ENCODE measurements around the gene SLC43A1. TPM values are rescaled to one million over a fixed set of nuclear protein-coding genes. Genes with fewer than 3 reads are reported as not detected.
A peak's percentile ranks its signal among the peaks of the same experiment; 100 is the strongest.

The SLC43A1 gene
- total RNA-seq, 4 donors from 2014 or later = 7.4 to 35.1 (median 15.8) TPM

DNA sequence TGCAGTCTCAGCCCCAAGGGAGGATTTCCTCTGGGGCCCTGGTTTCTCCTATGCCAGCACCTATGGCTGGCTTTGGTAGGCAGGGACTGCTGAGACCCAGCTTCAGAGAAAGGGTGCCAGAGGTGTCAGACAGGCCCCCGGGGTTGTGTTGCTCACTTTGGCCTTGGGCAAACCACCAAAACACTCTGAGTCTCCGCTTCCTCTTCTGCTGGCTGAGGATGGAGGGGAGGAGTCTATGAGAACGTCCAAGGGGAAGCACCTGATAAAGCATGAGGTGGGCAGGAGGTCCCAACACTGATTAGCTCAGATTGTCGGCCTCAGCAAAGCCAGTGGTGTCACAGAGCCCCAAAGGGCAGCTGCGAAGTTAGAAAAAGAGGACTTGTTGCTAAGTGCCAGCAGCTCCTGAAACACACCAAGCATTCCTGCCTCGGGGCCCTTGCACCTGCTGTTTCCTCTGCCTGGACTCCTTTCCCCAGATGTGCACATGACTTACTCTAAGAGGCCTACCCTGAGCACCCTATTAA lies 32.4 kb upstream of the SLC43A1 start:
- Histone ChIP-seq H3K27ac (peak overlapping the region; percentile 89 to 96 (median 92)), H3K4me3 (no peak overlapping the region), H3K36me3 (peaks cover 0 to 36% of the 10 kb centered on the region in 2 donors), H3K27me3 (no peaks in the 10 kb centered on the region), H3K4me1 (peaks cover 16 to 17% of the 10 kb centered on the region in 2 donors), H3K9me3 (no peaks in the 10 kb centered on the region)
- in situ Hi-C loops (cut with MboI; ENCODE audit: low sequenced_read_pairs in 4 of 4) (no loop called here), intact Hi-C loops (cut with DNase I; ENCODE audit: low total_unique reads) (no loop called here)
- no peak for TF ChIP-seq POLR2A (IDR thresholded peaks at IDR 0.05)
- TF ChIP-seq, protein P1, sequence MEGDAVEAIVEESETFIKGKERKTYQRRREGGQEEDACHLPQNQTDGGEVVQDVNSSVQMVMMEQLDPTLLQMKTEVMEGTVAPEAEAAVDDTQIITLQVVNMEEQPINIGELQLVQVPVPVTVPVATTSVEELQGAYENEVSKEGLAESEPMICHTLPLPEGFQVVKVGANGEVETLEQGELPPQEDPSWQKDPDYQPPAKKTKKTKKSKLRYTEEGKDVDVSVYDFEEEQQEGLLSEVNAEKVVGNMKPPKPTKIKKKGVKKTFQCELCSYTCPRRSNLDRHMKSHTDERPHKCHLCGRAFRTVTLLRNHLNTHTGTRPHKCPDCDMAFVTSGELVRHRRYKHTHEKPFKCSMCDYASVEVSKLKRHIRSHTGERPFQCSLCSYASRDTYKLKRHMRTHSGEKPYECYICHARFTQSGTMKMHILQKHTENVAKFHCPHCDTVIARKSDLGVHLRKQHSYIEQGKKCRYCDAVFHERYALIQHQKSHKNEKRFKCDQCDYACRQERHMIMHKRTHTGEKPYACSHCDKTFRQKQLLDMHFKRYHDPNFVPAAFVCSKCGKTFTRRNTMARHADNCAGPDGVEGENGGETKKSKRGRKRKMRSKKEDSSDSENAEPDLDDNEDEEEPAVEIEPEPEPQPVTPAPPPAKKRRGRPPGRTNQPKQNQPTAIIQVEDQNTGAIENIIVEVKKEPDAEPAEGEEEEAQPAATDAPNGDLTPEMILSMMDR (IDR thresholded peaks at IDR 0.05 in 4 of 5, conservative IDR thresholded peaks at IDR 0.05 in 1 of 5) = no peak
- no peak for DNase-seq
- no peak for ATAC-seq

DNA sequence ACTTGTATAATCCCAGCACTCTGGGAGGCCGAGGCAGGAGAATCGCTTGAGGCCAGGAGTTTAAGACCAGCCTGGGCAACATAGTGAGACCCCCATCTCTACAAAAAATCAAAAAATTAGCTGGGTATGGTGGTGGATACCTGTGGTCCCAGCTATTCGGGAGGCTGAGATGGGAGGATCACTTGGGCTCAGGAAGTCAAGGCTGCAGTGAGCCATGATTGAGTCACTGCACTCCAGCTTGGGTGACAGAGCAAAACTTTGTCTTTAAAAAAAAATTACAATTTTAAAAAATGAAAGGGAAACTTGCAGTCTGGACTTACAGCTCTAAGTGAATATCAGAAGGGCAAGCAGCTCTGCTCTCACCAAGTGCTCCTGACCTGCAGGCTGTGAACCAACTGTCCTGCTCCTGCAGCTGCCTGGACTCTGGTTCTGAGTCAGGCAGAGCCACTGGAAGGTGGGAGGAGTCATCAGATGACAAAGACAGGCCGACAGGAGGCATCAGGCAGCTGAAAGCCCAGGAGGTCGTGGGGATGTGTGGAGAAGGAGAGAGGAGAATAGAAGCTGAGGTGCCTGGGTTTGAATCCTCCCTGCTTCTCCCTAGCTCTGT lies 31.5 kb upstream of the SLC43A1 start:
- in situ Hi-C loops (cut with MboI; ENCODE audit: low sequenced_read_pairs in 4 of 4) = no loop called here
- Histone ChIP-seq H3K27ac (peak overlapping the region; percentile 89 to 96 (median 92)), H3K36me3 (peaks cover 0 to 34% of the 10 kb centered on the region in 2 donors), H3K4me1 (peaks cover 18 to 26% of the 10 kb centered on the region in 2 donors), H3K27me3 (no peaks in the 10 kb centered on the region), H3K9me3 (no peaks in the 10 kb centered on the region), H3K4me3 (no peak overlapping the region)
- peak in 1 of 2 donors; percentile 61 for ATAC-seq
- no peak for TF ChIP-seq POLR2A (IDR thresholded peaks at IDR 0.05)
- TF ChIP-seq, protein P1 (IDR thresholded peaks at IDR 0.05 in 4 of 5, conservative IDR thresholded peaks at IDR 0.05 in 1 of 5) = no peak
- intact Hi-C loops (cut with DNase I; ENCODE audit: low total_unique reads) = no loop called here
- DNase-seq = peak in 1 of 2 donors; percentile 62

DNA sequence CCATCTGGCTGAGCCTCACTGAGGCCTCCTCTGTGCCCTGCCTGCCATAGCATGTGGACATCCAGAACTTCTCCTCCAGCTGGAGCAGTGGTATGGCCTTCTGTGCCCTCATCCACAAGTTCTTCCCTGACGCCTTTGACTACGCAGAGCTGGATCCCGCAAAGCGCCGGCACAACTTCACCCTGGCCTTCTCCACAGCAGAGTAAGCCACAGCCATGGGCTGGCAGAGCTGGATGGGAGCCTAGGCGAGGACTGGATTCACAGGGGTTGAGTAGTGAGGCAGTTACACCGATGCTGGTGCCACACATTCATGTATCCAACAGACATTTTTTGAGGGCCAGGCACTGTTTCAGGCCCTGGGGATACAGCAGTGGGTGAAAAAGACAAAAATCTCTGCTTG lies 30.9 kb upstream of the SLC43A1 start:
- in situ Hi-C loops (cut with MboI; ENCODE audit: low sequenced_read_pairs in 4 of 4) = no loop called here
- no peak for DNase-seq
- Histone ChIP-seq H3K4me1 (peaks cover 21 to 30% of the 10 kb centered on the region in 2 donors), H3K27me3 (no peaks in the 10 kb centered on the region), H3K9me3 (no peaks in the 10 kb centered on the region), H3K4me3 (no peak overlapping the region), H3K36me3 (peaks cover 0 to 29% of the 10 kb centered on the region in 2 donors), H3K27ac (peak overlapping the region; percentile 89 to 96 (median 92))
- TF ChIP-seq POLR2A (IDR thresholded peaks at IDR 0.05) = no peak
- TF ChIP-seq, protein P1 (IDR thresholded peaks at IDR 0.05 in 4 of 5, conservative IDR thresholded peaks at IDR 0.05 in 1 of 5) = no peak
- no peak for ATAC-seq
- intact Hi-C loops (cut with DNase I; ENCODE audit: low total_unique reads) = no loop called here

DNA sequence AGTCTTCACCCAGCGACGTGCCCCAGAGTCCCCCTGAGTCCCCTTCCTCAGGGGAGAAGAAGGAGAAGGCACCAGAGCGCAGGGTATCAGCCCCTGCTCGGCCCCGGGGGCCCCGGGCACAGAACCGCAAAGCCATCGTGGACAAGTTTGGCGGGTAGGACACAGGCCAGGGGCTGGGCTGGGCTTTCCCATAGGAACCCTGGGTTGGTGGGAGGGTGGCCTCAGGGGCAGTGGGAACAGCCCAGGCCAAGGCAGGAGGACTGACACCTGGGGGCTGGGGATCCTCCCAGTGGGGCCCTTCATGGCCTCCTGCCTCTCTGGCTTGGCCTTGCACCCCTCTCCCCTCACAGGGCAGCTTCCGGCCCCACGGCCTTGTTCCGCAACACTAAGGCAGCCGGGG lies 30.4 kb upstream of the SLC43A1 start:
- H3K4me1 ChIP-seq = peaks cover 25 to 33% of the 10 kb centered on the region in 2 donors
- intact Hi-C loops (cut with DNase I; ENCODE audit: low total_unique reads) = no loop called here
- no peak for DNase-seq
- no peak overlapping the region for H3K4me3 ChIP-seq
- TF ChIP-seq, protein P1 (IDR thresholded peaks at IDR 0.05 in 4 of 5, conservative IDR thresholded peaks at IDR 0.05 in 1 of 5) = no peak
- no peak for TF ChIP-seq POLR2A (IDR thresholded peaks at IDR 0.05)
- H3K27me3 ChIP-seq = no peaks in the 10 kb centered on the region
- peak overlapping the region; percentile 89 to 96 (median 92) for H3K27ac ChIP-seq
- in situ Hi-C loops (cut with MboI; ENCODE audit: low sequenced_read_pairs in 4 of 4) = no loop called here
- H3K36me3 ChIP-seq = peaks cover 0 to 24% of the 10 kb centered on the region in 2 donors
- no peak for ATAC-seq
- no peaks in the 10 kb centered on the region for H3K9me3 ChIP-seq
